Tibial artery (tissue), 4 donors: ENCODE results near the gene PRDM16.

ENCODE experiments used
- DNase-seq, 2 donors: peaks; one replicate each; pipeline ENCODE4 v3.0.0-alpha.2; 2019
- H3K27ac ChIP-seq, 2 donors: fragments of 200-600 bp; sonication (generic) in 1 of 2; 1 replicate in 1 of 2; 2 replicates in 1 of 2; pipeline ENCODE4 v1.5.1; 2018 to 2019; ENCODE audit warnings: mild to moderate bottlenecking in 1 of 2
- H3K27me3 ChIP-seq, 2 donors: fragments of 200-600 bp; sonication (generic) in 1 of 2; one replicate each; pipeline versions ENCODE4 v1.5.1 to v1.6.0; 2016 to 2019
- H3K36me3 ChIP-seq, 3 donors: fragments of 200-600 bp; sonication (generic) in 2 of 3; one replicate each; pipeline ENCODE4 v1.5.1; 2016 to 2019; ENCODE audit warnings: mild to moderate bottlenecking in 2 of 3
- H3K4me1 ChIP-seq, 4 donors: fragments of 200-600 bp; sonication (generic) in 2 of 4; 1 replicate in 3 of 4; 2 replicates in 1 of 4; pipeline ENCODE4 v1.5.1; 2016 to 2019
- H3K4me3 ChIP-seq, 2 donors: fragments of 200-600 bp; sonication (generic) in 1 of 2; 1 replicate in 1 of 2; 2 replicates in 1 of 2; pipeline ENCODE4 v1.5.1; 2018 to 2019; ENCODE audit warnings: mild to moderate bottlenecking in 2 of 2
- H3K9me3 ChIP-seq, 3 donors: fragments of 200-600 bp; sonication (generic) in 1 of 3; one replicate each; pipeline ENCODE4 v1.5.1; 2016 to 2019
- intact Hi-C: fragments of 100-400 bp; cut with DNase I; formaldehyde crosslinking; loops from one replicate; pipeline ENCODE4 v1.15.0; 2023; ENCODE audit warnings: low total_unique reads
- TF ChIP-seq, protein P1 (sequence below), 2 experiments: fragments of 200-600 bp in 1 of 2; fragments of 450-650 bp in 1 of 2; IDR thresholded peaks; one replicate each; pipeline ENCODE4 v1.5.1; 2017 to 2019; ENCODE audit warnings: antibody characterized with exemption in 2 of 2, mild to moderate bottlenecking in 1 of 2, moderate library complexity in 1 of 2

The PRDM16 gene

GRCh38 chr1:3234956-3235355 is 166.0 kb downstream of the PRDM16 start:
- Histone ChIP-seq H3K27me3 (no peaks in the 10 kb centered on the region), H3K9me3 (peaks cover 0 to 9% (median 6%) of the 10 kb centered on the region in 3 donors), H3K4me3 (no peak overlapping the region), H3K4me1 (peaks cover 0 to 36% (median 13%) of the 10 kb centered on the region in 4 donors), H3K27ac (no peak overlapping the region), H3K36me3 (no peaks in the 10 kb centered on the region)
- DNase-seq, result no peak
- TF ChIP-seq, protein P1, sequence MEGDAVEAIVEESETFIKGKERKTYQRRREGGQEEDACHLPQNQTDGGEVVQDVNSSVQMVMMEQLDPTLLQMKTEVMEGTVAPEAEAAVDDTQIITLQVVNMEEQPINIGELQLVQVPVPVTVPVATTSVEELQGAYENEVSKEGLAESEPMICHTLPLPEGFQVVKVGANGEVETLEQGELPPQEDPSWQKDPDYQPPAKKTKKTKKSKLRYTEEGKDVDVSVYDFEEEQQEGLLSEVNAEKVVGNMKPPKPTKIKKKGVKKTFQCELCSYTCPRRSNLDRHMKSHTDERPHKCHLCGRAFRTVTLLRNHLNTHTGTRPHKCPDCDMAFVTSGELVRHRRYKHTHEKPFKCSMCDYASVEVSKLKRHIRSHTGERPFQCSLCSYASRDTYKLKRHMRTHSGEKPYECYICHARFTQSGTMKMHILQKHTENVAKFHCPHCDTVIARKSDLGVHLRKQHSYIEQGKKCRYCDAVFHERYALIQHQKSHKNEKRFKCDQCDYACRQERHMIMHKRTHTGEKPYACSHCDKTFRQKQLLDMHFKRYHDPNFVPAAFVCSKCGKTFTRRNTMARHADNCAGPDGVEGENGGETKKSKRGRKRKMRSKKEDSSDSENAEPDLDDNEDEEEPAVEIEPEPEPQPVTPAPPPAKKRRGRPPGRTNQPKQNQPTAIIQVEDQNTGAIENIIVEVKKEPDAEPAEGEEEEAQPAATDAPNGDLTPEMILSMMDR (IDR thresholded peaks at IDR 0.05), result no peak
- intact Hi-C loops, result no loop called here

GRCh38 chr1:3235496-3235895 is 166.5 kb downstream of the PRDM16 start:
- H3K9me3 ChIP-seq, result peaks cover 0 to 9% (median 6%) of the 10 kb centered on the region in 3 donors
- H3K27ac ChIP-seq, result no peak overlapping the region
- H3K4me3 ChIP-seq, result no peak overlapping the region
- no peaks in the 10 kb centered on the region for H3K36me3 ChIP-seq
- no peaks in the 10 kb centered on the region for H3K27me3 ChIP-seq
- TF ChIP-seq, protein P1 (IDR thresholded peaks at IDR 0.05), result no peak
- intact Hi-C loops, result no loop called here
- H3K4me1 ChIP-seq, result peaks cover 0 to 40% (median 15%) of the 10 kb centered on the region in 4 donors
- no peak for DNase-seq

DNA sequence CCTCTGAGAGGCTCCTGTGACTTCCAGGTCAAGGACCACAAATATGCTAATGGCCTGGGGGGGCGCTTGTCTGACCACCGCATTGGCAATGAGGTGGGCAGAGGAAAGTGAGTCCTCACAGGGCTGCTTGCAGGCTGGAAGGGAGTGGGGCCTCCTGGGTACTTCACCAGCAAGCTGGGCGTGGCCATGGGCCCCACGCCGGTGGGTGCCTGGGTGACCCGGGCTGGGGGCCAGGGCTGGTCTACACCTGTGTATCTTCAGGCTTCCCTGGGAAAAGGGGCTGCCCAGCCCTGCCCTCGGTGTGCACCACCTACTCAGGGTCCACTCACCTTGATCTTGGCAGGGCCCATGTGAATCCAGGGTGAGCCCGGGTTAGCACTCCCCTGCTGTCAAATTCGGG is 167.4 kb downstream of the PRDM16 start:
- no peaks in the 10 kb centered on the region for H3K27me3 ChIP-seq
- peaks cover 0 to 9% (median 6%) of the 10 kb centered on the region in 3 donors for H3K9me3 ChIP-seq
- TF ChIP-seq, protein P1 (IDR thresholded peaks at IDR 0.05), result no peak
- H3K4me3 ChIP-seq, result no peak overlapping the region
- H3K36me3 ChIP-seq, result no peaks in the 10 kb centered on the region
- H3K4me1 ChIP-seq, result peaks cover 0 to 49% (median 21%) of the 10 kb centered on the region in 4 donors
- DNase-seq, result no peak
- H3K27ac ChIP-seq, result peak overlapping the region; percentile 10 to 37
- intact Hi-C loops, result no loop called here

DNA sequence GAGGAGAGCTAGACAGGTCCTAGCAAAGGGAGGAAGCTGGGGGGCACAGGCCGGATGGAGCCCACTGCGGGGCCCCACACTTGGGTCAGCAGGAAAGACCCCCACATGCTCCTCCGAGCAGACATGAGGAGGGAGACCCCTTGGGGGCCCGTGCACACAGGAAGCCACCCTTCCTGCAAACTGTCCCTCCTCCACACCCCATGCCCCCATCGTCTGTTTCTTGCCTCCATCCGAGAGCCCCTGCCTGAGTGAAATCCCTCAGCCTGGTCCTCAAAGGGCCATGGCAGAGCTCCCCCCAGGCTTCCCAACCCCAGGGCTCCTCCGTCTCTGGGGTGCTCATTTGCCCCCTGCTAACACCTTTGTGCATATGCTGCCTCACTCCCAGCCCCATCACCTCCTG is 168.0 kb downstream of the PRDM16 start:
- Histone ChIP-seq H3K4me1 (peaks cover 0 to 55% (median 26%) of the 10 kb centered on the region in 4 donors), H3K4me3 (no peak overlapping the region), H3K9me3 (peaks cover 0 to 9% (median 6%) of the 10 kb centered on the region in 3 donors), H3K27ac (peak overlapping the region; percentile 73 to 84), H3K27me3 (no peaks in the 10 kb centered on the region), H3K36me3 (no peaks in the 10 kb centered on the region)
- DNase-seq, result no peak
- intact Hi-C loops, result no loop called here
- TF ChIP-seq, protein P1 (IDR thresholded peaks at IDR 0.05), result no peak

DNA sequence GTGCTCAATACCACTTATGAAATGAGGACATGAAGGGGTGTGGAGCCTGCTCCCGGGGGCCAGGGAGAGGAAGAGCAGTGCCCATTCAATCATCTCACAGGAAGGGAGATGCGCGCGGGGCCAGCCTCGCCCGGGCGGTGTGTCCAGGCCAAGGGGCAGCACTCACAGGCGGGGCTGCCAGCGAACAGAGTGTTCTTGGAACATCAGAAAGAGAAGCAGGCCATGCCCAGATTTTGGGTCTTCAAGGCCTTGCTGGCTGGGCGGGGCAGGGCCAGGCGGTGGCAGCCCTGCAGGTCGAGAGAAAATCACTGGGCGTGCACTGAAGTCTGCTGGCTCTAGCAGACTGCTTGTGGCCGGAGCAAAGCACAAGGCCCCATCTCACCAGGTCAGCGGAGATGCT is 168.6 kb downstream of the PRDM16 start:
- peak overlapping the region; percentile 73 to 84 for H3K27ac ChIP-seq
- TF ChIP-seq, protein P1 (IDR thresholded peaks at IDR 0.05), result no peak
- no peak for DNase-seq
- no peaks in the 10 kb centered on the region for H3K36me3 ChIP-seq
- peak overlapping the region in 1 of 2 donors; percentile 21 for H3K4me3 ChIP-seq
- peaks cover 0 to 9% (median 6%) of the 10 kb centered on the region in 3 donors for H3K9me3 ChIP-seq
- H3K27me3 ChIP-seq, result no peaks in the 10 kb centered on the region
- intact Hi-C loops, result no loop called here
- H3K4me1 ChIP-seq, result peaks cover 0 to 61% (median 28%) of the 10 kb centered on the region in 4 donors
